HG03045 (cell line): Measurements from ENCODE around the gene RASL10B.
"Not testable (repeated sequence)": the region's sequence is repeated elsewhere in the genome, so short reads cannot be mapped to it uniquely, and the experiment has no call there.

Experiments used
- ATAC-seq: cut with Tn5 transposase; IDR thresholded peaks from one replicate; pipeline ENCODE4 v1.9.1; 2021; ENCODE audit warnings: mild to moderate bottlenecking, moderate library complexity; ENCODE audit not compliant: unreplicated experiment

Gene RASL10B

DNA sequence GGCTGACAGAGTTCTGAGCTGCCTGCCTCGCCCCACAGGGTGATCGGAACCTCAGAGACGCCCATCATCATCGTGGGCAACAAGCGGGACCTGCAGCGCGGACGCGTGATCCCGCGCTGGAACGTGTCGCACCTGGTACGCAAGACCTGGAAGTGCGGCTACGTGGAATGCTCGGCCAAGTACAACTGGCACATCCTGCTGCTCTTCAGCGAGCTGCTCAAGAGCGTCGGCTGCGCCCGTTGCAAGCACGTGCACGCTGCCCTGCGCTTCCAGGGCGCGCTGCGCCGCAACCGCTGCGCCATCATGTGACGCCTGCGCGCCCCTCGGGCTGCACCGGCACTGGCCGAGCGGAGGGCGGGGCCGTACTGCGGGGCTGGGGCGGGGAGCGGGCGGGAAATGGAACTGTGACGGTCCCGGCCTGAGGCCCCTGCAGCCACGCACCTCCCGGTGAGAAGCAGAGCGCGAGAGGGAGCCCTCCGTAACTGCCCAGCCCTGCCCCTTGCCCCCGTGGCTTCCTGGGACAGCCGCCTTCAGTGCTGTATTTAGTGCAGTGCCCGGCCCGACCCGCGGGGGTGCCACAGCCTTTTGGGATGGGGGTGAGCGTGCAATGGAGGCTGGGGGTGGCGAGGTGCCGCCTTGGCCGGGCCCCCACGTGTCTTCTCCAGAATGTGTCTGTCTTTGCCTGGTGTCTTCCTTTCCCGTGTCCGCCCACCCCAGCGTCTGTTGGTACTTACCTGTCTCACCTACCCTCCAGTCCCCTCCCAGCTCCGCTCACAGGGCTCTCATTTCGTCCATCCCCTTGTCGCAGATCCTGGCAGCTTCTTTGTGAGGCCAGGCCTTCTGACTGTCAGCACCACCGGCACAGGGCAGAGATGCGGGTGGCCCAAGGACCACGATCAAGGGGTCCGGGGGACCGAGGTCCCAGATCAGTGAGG lies 9.8 kb downstream of the RASL10B start:
- ATAC-seq, result no peak

DNA sequence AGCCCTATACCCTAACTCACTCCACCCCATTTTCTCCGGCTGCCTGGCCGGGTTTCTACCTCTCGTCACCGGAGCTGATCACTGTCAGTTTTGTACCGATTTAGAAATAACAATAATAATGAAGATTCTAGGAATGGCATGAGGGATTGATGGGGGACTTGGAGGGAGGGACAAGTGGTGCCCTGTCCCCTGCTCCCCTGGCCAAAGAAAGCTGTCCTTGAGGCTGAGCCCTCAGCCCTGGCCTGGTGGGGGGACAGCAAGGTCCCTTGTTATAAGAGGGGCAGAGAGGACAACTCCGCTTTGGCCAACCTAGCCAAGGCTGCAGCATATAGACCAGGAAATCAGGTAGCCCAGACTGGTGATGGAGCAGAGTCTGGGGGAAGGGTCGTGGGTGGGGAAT lies 11.1 kb downstream of the RASL10B start:
- no peak for ATAC-seq

DNA sequence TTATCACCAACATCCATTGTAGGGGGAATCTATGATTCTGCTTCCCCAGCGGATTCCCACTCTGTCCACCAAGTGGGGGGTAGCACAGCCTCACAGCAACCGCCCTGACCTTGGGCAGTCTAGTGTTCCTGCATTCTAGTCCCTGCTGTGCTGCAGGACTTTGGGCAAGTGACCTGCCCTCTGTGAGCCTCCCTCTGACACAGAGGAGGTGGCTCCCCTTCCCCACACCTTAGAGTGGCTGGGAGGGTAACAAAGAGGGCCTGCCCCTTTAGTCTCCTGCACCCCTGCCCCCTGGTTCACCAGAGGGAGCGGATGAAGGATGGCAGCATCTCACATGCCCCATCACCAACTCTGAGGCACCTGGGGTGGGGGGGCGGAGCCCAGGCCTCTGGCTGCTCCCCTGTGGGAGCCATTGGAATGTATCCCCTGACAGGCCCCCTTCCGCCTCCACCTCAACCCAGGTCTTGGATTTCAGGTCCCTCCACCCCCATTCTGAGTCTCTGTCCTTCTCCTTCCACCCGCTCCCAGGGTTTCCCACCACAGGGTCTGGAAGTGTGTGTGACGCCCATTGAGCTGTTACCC lies 11.5 kb downstream of the RASL10B start:
- no peak for ATAC-seq

DNA sequence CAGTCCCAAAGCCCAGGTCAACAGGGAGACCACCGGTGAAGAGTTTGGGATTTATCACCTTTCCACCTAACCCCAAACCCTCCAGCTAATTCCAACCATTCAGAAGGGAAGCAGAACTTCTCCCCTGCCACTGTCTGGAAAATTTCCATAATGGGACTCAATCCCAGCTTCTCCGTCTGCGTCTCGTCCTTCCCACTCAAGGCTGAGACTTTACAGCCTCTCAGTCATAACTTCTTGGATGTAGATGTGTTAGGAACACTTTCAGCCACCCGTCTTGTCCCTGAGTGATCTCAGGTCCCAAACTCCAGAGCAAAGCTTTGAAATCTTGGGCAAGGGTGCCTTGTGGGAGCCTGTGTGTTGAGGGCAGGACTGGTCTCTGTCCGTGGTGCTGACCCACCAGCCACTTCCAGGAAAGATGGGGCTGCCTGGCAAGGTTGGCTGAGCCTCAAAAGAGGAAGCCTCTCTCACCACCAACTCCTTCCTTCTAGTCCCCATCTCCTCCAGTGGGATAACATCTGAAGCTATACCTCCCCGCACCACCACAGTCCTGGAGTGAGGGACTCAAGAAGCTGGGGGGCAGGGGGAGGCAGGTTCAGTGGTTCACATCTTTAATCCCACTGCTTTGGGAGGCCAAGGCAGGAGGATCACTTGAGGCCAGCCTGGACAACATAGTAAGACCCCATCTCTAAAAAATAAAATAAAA lies 12.3 kb downstream of the RASL10B start:
- no peak for ATAC-seq

DNA sequence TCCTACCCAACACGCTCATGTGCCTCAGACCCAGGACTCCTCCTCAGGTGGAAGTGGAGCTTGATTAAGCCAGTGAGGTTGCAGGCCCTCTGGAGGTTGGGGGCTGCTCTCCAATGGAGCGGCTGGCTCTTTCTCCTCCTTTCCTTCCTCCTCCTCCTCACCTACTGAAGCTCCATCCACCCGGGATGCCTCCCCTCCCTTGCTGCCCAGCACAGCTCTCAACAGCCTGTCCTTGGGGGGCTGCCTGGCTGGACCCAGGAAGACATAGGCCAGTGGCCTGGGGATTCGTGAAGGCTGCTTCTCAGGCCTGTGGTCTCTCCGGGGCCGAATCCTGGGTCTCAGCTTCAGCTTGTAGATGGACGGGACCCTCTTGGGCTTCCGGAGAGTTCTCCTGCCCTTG lies 13.4 kb downstream of the RASL10B start:
- ATAC-seq, result no peak

DNA sequence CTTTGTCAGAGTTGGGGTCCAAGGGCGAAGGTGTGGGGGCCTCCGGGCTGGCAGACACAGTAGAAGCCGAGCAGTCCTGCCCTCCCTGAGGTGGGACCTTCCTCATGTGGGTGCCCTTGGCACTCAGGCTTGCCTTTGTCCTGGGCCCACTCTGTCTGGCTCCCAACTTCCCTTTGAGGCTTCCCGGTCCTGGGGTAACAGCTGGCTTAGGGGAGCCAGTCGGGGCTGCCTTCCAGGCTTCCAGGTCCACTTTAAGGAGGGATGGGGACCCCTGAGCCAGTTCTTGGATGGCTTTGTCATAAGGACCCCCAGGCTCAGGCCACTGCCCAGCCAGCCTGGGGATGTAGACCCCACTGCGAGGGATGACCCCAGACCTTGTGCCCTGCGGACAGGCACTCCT lies 13.8 kb downstream of the RASL10B start:
- ATAC-seq, result no peak

DNA sequence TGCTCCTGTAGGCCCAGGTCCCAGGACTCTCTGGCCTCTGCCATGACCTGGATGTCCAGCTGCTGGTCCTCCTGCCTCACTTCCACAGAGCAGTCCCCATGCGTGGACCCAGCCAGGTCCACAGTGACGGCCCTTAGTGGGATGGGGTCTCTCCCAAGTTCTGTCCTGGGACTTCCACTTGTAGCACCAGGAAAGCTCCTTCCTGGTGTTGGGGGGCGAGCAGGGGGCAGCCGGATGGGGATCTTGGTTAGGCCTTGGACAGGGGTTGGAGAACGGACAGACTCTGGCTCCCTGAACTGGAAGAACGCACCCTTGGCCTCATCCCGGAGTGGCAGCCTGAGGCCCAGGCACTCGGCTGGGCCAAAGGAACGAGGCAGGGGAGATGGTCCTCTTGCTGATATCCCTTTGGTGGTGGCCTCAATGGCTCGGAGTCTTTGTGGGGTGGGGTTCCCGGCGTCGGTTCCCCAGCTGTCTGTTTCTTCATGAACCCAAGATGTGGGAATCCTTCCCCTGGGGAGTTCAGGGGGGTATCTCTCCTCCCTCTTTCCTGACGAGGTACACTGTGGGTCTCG lies 14.4 kb downstream of the RASL10B start:
- ATAC-seq, result no peak

DNA sequence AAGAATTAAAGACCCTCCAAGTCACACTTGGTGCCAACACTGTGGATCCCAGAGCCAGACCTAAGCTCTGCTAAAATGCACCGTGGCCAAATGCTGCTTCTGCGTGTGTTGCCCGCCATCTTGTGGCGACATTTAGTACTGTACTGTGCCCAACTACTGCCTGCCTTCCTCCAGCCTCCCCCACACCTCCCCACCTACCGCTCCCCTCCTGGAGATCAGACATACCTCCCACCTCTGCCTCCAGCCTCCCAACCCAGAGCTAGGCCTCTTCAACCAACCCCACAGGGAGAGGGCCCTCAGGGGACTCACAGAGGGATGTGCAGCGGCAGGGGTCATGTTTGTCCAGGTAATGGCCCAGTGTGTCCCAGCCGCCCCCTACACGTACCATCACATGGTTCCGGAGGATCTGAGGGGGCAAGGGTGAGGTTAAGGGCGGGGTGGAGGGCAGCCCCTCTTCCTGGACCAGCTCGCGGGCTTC lies 16.1 kb downstream of the RASL10B start:
- ATAC-seq, result no peak

DNA sequence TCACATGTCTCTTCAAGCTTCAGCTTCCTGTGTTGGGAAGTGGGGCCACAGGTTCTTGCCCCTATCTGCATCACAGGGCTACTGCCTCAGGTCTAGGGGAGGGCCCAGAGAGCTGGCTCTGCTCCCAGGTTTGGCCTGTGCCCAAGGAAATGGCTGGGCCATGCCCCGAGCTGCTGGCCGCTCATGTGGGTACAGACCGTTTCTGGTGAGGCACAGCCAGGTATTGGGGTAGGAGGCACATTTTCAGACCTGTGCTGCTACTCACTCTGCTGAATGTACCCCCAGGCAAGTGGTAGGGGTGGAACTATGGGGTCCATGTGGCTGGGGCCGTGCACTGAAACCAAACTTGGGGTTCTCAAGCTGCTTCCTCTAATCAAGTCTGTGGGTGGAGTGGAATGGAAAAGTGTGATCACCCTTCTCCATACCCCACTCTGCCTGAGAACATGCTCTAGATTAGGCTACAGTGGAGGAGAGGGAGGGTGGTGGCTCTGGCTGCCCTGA lies 17.0 kb downstream of the RASL10B start:
- no peak for ATAC-seq

DNA sequence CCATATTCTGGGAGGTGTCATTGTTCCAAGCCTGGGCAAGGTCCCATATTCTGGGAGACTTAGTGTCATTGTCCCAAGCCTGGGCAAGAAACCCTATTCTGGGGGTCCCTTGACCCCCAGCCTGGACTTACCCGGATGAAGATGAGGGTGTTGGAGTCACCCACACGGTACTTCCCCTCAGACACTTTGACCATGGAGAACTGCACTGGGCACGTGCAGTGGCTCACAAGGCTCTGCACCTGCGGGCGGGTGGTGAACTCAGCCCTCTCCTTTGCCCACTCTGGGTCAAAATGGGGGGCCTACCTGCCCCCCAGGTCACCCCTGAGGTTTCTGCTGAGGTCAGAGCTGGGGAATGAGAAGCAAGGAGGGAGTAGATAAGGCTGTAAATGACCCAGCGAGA lies 17.5 kb downstream of the RASL10B start:
- ATAC-seq, result no peak

DNA sequence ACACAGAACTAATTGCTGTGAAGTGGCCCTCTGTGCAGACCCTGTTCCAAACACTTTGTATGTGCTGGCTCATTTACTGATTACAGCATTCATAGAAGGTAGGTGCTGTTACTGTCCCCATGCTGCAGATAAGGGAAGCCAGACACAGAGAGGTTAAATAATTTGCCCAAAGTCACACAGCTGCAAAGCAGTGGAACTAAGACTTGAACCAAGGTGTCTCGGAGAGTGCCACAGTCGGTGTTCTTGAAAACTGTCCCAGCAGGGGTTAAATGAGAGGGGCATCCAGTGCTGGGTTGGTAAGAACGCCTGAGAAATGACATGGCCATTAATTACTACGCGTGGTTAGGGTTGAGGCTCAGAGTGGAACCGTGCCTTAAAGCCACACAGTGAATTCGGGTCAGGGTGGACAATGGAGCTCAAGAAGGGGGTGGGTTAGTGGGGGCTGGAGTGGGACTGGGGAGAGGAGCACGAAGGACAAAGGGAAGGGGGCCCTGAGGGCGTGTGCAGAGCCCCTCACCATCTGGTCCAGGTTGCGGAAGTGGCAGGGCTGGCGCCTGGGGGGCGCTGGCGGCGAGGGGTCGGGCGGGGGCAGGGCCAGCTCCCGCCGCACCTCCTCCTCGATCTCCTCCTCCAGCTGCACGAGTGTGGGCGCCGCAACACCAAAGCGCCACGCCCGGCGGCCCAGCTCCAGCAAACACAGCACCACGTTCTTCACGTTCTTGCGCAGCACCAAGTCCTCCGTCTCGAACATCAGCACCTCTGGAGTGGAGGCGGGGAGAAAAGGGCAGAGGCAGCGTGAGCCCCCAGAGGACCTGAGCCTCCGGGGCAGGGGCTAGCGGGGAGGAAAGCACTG lies 18.3 kb downstream of the RASL10B start:
- ATAC-seq, result no peak

DNA sequence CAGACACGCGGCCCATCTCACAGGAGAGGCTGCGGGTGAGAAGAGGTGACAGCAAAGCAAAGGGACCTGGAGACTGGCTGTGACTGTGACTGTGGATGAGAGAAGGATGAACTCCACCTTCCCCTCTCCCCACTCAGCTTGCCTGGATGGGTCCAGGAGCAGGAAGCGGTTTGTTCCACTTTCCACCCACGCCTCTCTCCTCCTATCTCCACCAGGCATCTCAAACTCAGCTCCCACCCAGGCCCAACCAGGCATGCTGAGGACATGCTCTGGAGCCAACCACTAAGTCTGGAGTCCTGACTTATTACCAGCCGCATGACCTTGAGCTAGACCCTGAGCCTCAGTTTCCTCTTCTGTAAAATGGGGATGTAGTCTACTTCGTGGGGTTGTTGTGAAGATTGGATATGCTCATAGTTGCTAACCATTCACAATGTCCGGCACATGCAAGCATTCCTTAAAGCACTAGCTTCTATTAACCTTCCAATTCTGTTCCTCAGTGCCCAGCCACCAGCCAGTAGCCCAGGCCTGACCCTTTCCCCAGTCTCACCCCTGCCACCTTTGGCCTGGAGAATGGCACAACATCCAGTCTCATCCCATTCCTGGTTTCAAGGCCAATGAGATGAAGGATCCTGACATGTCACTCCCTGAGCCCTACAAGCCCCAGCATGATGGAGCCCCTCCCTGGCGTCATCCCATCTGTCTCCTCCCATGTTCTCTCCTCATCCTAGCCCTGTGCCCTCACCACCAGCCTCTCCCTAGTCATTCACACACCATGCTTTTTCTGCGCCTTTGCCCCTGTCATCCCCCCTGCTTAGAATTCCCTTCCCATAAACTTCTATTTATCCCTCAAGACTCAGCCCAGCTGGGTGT lies 19.3 kb downstream of the RASL10B start:
- ATAC-seq, result no peak

DNA sequence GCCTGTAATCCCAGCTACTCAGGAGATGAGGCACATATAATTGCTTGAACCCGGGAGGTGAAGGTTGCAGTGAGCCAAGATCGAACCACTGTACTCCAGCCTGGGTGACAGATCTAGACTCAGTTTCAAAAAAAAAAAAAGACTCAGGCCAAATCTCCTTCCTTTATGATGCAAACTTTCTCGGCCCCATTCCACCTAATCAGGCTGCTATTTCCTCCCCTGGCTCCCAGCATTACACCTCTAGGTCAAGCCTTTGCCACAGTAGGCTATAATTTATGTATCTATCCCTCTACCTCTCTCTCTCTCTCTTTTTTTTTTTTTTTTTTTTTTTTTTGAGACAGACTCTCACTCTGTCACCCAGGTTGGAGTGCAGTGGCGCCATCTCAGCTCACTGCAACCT lies 20.1 kb downstream of the RASL10B start:
- ATAC-seq, result not testable (repeated sequence)

DNA sequence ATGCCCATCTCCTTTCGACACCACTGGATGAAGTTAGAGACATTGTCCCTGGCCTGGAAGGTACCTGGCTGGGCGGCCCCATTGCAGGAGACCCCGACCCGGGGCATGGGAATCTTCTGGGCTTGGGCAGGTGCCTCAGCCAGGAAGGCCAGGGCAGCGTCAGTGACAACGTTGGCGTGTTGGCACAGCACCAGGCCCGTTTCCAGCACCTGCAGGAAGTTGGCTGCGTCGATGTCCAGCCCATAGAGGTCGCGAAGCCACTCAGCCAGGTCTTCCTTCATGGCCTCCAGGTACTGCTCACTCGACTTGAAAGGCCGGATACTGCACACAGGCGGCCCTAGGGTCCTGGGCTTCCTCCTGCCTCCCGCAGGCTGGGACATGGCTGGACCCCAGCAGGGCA lies 21.0 kb downstream of the RASL10B start:
- ATAC-seq, result no peak

DNA sequence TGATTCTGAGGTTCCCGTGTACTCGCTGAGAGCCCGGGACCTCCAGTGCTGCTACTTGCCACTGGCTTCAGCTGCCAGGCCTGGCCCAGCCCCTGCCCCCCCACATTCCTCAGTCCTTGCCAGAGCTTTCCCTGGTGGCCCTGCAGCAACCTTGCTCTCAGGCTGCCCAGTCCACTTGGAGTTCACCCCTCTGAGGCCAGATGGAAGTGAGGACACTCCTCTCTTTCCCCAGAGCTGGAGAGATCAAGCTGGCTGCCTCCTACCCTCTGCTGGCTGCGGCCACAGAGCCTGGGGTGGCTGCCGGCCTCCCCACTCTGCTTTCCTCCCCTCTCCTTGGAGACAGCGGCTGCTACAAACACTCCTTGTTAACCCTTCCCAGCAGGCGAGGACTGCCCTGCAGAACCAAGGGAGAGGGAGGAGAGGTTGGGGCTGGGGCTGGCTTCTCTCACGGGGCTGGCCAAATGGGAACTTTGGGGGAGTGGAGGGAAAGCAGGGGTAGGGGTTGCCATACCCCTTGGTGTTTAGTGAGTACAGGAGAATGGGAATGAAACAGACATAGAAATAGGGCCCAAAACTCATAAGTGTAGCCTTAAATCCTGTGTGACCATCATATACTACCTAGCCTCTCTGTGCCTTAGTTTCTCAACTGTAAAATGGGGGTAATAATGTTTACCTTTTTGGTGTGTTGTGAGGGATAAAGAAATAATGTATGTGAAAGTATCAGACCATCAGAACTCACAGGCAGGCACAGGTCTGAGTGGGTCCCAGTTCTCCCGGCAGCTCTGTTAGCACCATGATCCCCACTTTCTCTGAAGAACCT lies 21.7 kb downstream of the RASL10B start, which contains the start of gene GAS2L2:
Gene GAS2L2 (minus strand): TSS at position 295 of the 820 bp plus-strand sequence. CDS start 389 bp downstream, outside the sequence.
- ATAC-seq, result no peak

DNA sequence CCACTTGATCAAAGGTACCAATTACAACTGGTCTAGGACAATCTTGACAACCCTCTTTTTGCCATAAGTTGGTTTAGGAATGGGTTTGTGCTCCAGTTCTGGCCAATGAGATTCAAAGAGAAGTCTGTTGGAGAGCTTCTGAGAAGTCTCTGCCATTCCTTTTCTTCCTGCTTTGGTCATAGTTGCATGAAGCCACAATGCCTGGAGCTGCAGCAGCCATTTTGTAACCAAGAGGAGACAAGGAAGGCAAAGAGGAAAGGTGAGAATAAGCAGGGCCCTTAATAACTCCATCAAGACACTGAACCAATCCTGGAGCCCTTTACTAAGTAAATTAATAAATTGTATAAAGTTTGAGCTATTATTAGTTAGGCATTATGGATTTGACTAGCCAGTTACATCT lies 25.8 kb downstream of the RASL10B start:
- ATAC-seq, result no peak

DNA sequence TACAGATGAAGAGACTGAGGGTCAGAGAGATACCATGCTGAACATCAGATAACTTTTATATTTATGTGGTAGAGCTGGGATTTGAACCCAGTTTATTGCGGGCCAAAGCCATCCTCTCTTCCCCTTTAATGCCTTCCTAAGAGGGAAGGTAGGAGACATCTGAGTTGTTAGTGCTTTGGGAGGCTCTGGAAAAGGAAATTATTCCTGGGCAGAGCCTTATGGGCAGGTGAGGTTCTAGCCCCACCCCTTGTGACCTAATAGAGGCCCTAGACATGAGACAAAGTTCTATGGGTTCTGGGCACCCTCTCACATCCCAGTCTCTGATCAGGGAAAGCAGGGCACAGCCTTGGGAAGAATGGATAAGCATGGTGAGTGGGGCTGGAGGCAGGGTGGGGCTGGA lies 29.1 kb downstream of the RASL10B start, which contains the start of gene C17orf50:
Gene C17orf50 (plus strand): TSS at position 301 of the 400 bp plus-strand sequence. CDS start 55 bp downstream, at position 356.
- ATAC-seq, result no peak

DNA sequence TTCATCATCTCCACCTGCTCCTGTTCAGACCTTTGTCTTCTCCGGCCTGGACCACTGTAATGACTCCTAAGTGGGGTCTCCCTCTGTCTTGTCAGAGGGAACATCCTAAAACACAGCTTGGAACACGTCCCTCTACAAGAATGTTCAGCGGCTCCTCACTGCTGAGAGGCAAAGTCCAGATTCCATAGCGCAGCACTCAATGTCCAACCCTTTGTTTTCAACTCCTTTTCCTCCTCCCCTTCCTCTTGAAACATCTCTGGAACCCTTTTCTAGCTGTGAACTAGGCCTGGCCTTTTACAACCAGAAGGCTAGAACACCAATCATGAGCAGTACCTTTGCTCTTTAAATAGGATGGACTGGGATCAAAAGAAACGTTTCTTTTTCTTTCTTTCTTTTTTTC lies 30.2 kb downstream of the RASL10B start:
- no peak for ATAC-seq
